GM11168 (cell line): ENCODE results near the gene RGL1.
"Not testable (repeated sequence)": the region's sequence is repeated elsewhere in the genome, so short reads cannot be mapped to it uniquely, and the experiment has no call there.

ENCODE experiments used
- in situ Hi-C: fragments of 300-500 bp; cut with MboI; formaldehyde crosslinking; loops from one replicate; pipeline ENCODE4 v1.12.0; 2022; ENCODE audit warnings: low sequenced_read_pairs; ENCODE audit not compliant: unreplicated experiment

The RGL1 gene

DNA sequence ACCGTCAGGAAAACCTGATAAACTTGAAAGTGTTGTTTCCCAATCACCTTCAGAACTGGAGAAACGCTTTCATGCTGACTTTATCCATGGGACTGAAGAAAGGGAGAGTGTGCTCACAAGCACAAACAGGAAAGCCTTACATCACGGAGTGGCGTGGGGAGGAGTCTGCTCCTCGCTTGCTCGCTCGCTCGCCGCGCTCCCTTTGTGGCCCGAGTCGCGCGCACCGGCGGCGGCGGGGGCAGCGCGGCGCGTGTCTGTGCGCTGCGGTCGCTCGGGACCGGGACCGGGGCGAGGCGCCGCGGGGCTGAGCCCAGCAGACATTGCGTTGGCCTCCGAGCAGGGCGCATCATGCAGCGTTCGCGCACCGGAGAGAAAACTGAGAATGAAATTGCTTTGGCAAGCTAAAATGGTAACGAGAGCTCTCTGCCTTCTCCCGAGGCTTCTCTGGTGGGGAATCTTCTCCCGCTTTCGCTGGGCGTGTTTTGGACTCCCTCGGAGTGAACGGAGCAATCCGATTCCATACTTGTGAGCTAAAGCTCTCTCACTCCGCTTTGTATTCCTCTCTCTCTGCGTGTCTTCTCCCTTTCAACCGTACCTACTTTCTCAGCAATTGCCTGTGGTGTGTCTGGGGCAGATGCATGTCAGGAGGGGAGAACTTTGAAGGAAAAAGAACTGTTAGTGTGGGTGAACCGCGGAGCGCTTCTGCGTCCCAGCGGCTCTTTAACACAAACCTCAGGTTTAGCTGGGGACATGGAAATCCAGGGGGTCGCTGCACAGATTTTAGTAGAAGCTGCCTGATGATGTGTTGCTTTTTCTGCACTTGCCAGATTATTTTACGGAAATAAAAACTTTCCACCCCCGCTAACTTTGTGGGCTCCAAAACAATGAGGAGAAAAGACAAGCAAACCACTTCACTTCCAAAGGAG is at the start of gene RGL1:
RGL1 (plus strand) TSS at position 205 of the 926 bp plus-strand sequence; CDS start at position 383, 178 bp downstream.
- in situ Hi-C loops: no loop called here

DNA sequence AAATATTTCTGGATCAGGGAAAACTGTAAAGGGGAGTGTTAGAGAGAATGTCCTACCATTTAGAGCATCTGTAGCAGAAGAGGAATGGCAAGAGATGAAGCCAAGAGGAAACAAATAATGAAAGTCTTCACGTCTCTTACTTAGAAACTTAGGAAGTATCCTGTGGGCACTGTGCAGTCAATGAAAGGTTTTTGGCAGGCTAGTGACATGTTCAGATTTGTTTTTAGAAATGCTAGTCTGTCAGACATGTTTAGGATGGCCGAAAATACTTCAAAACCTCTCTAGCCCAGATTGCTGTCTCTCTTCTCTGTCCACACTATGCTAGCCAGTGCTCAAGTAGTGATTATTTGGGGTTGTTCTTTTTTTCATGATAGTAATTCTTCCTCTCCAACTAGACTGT is 48.6 kb upstream of the RGL1 start:
- in situ Hi-C loops: no loop called here

DNA sequence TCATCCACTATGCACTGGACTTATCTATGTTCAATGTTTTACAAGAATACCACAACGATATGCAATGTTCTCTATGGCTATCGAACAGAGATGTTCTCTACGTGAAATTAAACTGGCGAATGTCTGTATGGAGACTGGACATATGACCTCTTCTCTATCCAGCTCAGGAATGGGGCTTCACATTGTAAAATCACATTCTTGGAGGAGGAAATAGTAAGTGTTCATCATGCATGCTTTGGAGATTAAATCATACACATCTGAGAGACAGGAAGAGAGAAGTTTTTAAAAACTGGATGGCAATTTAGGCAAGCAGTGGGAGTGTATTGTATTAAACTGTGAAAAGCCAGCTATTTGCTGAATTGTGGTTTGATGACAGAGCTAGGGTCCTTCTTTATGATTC is 47.9 kb upstream of the RGL1 start:
- in situ Hi-C loops: no loop called here

DNA sequence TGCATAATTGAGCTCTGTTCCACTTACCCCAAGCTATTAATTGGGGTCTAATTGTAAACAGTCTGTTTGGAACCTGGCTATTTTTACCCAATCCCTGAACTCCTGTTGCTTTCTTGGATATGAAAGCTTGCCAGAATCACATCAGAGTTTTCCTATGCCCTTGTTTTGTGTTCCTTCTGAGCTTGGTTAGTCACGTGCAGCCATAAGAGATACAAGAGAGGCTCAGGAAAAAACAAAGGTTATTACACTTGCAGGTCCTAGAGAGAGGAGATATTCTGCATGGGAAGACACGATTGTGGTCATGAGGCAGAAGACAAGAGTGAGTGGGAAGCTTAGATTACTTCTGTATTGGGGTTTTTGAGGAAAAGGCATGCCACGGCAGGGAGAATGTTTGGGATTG is 46.0 kb upstream of the RGL1 start:
- in situ Hi-C loops: no loop called here

DNA sequence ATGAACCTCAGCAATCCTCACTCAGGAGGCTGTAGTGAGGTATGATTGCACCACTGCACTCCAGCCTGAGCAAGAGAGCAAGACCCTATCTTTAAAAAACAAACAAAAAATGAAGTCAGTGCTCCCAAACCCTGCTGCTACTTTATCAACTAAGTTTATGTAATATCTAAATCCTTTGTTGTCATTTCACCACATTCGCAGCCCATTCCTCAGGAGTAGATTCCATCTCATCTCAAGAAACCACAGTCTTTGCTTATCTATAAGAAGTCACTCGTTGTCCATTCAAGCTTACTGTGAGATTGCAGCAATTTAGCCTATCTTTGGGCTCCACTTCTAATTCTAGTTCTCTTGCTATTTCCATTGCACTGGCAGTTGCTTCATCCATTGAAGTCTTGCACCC is 44.3 kb upstream of the RGL1 start:
- in situ Hi-C loops: no loop called here

DNA sequence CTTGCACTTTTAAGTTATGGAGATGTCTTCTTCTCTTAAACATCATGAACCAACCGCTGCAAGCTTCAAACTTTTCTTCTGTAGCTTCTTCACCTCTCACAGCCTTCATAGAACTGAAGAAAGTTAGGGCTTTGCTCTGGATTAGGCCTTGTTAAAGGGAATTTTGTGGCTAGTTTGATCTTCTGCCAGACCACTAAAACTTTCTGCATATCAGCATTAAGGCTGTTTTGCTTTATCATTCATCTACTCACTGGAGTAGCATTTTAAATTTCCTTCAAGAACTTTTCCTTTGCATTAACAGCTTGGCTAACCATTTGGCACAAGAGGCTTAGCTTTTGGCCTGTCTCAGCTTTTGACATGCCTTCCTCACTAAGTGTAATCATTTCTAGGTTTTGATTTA is 43.0 kb upstream of the RGL1 start:
- in situ Hi-C loops: no loop called here

GRCh38 chr1:183762856-183763255 is 42.1 kb upstream of the RGL1 start:
- in situ Hi-C loops: not testable (repeated sequence)

GRCh38 chr1:183764981-183765380 is 39.9 kb upstream of the RGL1 start:
- in situ Hi-C loops: no loop called here

GRCh38 chr1:183769956-183770815 is 34.7 kb upstream of the RGL1 start:
- in situ Hi-C loops: no loop called here

DNA sequence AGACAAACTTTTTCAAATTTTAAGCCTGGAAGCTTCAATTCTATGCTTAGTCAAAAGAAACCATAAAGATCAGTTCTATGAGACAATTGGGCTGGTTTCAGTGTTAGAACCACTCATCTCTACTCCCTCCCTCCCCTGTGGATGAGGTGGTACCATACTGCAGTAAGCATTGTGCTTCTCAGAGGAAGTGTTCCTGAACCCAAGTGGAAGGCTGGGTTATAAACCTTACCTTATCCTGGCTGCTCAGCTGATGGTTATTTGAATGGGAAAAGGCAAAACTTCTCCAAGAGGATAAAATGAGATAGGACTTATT is 34.1 kb upstream of the RGL1 start:
- in situ Hi-C loops: no loop called here

GRCh38 chr1:183773482-183774274 is 31.2 kb upstream of the RGL1 start:
- in situ Hi-C loops: no loop called here

- in situ Hi-C loops: no loop called here
Measured at GRCh38 chr1:183774938-183775337, 30.0 kb upstream of the RGL1 start.

- in situ Hi-C loops: no loop called here
Measured at GRCh38 chr1:183776731-183777130, 28.2 kb upstream of the RGL1 start.

DNA sequence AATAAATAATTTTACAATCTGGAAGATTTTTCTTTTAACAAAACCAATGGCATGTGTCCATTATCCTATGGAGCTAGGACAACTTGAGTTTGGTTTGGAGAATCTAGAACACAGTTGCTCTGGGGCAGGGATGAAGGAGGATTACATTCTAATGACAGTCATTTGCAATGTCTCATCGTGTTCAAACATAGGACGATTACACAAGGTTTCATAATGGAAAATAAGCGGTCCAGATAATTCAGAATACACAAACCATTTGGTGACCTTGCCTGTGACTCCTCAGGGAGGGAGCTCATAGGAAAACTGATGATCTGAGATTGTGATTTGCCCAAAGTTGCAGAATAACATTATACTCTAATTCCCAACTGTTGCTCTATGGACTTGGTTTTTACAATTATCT is 27.6 kb upstream of the RGL1 start:
- in situ Hi-C loops: no loop called here

DNA sequence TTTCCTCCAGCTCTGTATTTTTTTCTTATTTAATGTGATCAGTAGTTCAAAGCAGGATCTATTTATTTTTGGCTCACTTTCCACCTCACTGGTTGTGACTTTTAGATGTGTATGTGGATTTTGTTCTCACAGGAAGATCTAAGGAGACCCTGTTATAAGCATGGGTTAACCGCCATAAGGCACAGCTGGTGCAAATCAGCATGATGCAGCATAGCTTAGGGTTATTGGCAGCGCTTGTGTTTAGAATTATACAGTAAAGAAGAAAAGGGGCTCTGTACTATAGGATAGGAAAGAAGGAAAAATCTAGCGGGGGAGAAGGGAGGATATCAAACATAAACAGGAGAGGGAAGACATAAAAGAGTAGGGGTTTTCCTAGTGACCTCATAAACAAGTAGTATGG is 26.9 kb upstream of the RGL1 start:
- in situ Hi-C loops: no loop called here

DNA sequence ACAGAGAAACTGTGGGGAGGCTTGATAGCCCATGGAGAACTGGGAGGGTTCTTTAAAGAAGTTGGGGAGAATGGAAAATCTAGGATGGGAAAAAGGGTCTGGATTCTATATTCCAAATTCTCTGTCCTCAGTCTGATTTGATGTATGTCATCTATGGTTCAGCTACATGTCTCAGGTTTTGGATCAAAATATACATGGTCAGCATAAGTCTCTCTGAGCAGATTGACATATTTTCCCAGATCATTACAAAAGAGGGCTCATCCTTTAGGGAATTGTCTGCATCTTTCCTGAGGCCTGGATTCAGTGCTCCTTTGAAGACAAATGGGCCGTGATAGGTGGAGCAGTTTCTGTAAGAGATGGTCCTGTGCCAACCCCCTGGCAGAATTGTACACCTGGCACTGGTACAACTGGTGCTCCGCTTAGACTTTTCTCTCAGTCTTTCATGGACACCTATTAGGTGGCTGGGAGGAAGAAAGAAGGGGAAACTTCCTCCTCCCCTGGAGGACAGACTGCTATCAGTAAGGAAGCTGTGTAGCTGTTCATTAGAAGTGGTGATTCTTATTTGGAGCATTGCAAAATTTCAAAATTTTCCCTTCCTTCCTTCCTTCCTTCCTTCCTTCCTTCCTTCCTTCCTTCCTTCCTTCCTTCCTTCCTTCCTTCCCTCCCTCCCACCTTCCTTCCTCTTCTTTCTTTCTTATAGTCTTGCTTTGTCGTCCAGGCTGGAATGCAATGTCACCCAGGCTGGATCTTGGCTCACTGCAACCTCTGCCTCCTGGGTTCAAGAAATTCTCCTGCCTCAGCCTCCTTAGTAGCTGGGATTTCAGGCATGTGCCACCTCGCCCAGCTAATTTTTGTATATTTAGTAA is 26.1 kb upstream of the RGL1 start:
- in situ Hi-C loops: no loop called here

DNA sequence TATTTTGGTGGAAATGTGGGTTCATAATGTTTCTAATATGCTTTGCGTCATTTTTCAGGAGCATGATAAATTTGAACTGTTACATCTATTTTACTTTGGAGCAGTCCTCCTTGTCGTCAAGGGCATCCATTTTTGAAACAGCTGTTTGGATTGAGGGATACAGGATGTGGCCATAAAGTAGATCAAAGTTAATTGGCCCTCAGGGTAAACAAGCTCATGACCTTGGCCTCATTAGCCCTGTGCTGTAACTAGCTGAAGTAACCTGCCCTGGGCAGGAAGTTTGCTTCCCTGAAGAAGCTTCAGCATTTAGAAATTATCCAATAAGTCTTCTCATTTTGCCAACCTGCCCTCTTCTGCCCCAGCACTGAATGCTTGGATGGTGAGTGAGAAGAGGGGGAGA is 24.8 kb upstream of the RGL1 start:
- in situ Hi-C loops: no loop called here

DNA sequence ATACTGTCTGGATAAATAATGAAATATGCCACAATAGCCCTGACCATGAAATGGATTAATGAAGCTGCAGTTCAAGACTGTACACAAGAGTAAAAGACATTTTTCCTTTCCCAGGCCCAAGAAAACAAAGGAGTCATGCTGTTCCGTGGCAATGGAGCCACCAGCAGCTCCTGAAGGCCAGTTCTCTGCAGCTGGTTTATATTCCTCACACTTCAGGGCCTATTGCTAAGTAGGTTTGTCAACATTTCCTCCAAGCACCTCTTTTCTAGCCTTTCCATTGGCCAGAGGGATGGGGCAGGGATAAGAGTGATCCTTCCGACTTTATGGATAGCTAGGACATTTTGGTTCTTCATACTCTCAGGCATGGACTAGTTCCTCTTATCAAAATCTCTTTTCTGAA is 24.2 kb upstream of the RGL1 start:
- in situ Hi-C loops: no loop called here

DNA sequence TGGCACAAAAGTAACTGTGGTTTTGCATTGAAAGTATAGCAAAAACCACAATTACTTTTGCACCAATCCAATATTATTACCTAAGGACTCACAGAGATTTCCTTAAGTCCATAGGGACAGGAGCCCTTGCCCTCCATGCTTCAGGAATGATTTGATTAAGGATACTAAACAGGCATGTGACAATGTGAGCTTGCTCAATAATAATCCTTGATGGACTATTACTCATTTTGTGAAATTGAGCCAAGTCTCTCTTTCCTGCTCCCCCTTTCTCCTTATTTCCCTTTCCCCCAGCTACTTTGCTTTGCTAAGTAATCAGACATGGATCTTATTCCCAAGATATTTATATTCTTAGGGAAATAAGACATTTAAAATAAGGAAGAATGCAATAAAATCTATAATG is 21.6 kb upstream of the RGL1 start:
- in situ Hi-C loops: no loop called here
